Stomach smooth muscle (tissue), 2 donors: ENCODE measurements around the gene PLA2G2C.
"Not testable (repeated sequence)": the region's sequence is repeated elsewhere in the genome, so short reads cannot be mapped to it uniquely, and the experiment has no call there.

Experiments used
- H3K27ac ChIP-seq: one replicate; pipeline ENCODE4 v1.7.0; 2013; ENCODE audit warnings: mild to moderate bottlenecking, low read length, inconsistent platforms
- H3K27me3 ChIP-seq, 2 donors: one replicate each; pipeline ENCODE4 v1.7.0; 2013; ENCODE audit warnings: low read length in 2 of 2; ENCODE audit not compliant: insufficient read depth in 2 of 2, control insufficient read depth in 1 of 2
- H3K36me3 ChIP-seq, 2 donors: one replicate each; pipeline ENCODE4 v1.7.0; 2013; ENCODE audit warnings: low read length in 2 of 2; ENCODE audit not compliant: control insufficient read depth in 2 of 2, insufficient read depth in 2 of 2
- H3K4me1 ChIP-seq: one replicate; pipeline ENCODE4 v1.7.0; 2013; ENCODE audit warnings: low read length; ENCODE audit not compliant: control insufficient read depth, insufficient read depth
- H3K4me3 ChIP-seq, 2 donors: one replicate each; pipeline ENCODE4 v1.7.0; 2013; ENCODE audit warnings: low read length in 2 of 2
- H3K9ac ChIP-seq, 2 donors: one replicate each; pipeline ENCODE4 v1.7.0; 2013; ENCODE audit warnings: low read length in 2 of 2, mild to moderate bottlenecking in 1 of 2
- H3K9me3 ChIP-seq, 2 donors: one replicate each; pipeline ENCODE4 v1.7.0; 2013; ENCODE audit warnings: low read length in 2 of 2; ENCODE audit not compliant: control insufficient read depth in 2 of 2
- donor health status: healthy.
- donor health status: Pancreatic carcinoma.

The PLA2G2C gene

DNA sequence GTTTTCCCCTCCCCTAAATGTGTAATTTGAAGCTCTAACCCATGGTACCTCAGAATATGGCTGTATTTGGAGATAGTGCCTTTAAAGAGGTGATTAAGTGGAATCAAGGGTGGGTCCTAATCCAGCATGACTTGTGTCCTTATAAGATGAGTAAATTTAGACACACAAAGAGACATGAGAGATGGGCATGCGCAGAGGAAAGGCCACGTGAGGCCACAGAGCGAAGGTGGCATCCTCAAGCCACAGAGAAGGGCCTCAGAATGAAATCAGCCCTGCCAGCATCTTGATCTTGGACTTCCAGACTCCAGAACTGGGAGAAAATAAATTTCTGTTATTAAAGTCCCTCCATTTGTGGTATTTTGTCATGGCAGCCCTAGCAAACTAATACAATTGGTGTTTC, 50.1 kb downstream of the PLA2G2C start:
- Histone ChIP-seq H3K36me3 (no peaks in the 10 kb centered on the region), H3K27me3 (peaks cover 20 to 25% of the 10 kb centered on the region in 2 donors), H3K4me3 (no peak overlapping the region), H3K4me1 (no peaks in the 10 kb centered on the region), H3K9me3 (no peaks in the 10 kb centered on the region), H3K9ac (no peak overlapping the region), H3K27ac (no peak overlapping the region)

DNA sequence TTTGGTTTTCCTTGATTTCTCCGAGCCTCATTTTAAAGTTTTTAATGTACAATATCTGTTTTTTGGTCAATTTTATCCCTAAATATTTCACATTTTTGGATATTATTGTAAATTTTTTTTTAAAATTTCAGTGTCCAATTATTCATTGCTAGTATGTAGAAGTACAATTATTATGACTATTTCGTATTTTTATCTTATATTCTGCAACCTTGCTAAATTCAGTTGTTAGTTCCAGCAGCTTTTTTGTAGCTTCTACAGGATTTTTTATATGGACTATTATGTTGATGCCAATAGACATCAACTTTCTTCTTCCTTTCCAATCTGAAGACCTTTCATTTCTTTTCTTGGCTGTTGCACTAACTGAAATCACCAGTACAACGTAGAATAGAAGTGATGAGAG, 51.3 kb downstream of the PLA2G2C start:
- no peak overlapping the region for H3K27ac ChIP-seq
- no peak overlapping the region for H3K9ac ChIP-seq
- no peaks in the 10 kb centered on the region for H3K36me3 ChIP-seq
- peaks cover 12 to 25% of the 10 kb centered on the region in 2 donors for H3K27me3 ChIP-seq
- no peaks in the 10 kb centered on the region for H3K9me3 ChIP-seq
- no peak overlapping the region for H3K4me3 ChIP-seq
- H3K4me1 ChIP-seq: no peaks in the 10 kb centered on the region

DNA sequence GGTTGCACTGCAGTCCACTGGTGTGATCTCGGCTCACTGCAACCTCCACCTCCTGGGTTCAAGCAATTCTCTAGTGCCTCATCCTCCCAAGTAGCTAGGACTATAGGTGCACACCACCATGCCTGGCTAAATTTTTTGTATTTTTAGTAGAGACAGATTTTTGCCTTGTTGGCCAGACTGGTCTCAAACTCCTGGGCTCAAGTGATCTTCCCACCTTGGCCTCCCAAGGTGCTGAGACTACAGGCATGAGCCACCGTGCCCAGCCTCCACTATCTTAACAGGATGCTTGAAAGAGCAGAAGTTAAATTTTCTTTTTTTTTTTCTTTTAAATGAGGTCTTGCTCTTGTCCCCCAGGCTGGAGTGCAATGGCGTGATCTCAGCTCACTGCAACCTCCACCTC, 55.8 kb downstream of the PLA2G2C start:
- not testable (repeated sequence) for H3K4me1 ChIP-seq, H3K36me3 ChIP-seq, H3K27ac ChIP-seq, H3K4me3 ChIP-seq, H3K9me3 ChIP-seq, H3K27me3 ChIP-seq, H3K9ac ChIP-seq

DNA sequence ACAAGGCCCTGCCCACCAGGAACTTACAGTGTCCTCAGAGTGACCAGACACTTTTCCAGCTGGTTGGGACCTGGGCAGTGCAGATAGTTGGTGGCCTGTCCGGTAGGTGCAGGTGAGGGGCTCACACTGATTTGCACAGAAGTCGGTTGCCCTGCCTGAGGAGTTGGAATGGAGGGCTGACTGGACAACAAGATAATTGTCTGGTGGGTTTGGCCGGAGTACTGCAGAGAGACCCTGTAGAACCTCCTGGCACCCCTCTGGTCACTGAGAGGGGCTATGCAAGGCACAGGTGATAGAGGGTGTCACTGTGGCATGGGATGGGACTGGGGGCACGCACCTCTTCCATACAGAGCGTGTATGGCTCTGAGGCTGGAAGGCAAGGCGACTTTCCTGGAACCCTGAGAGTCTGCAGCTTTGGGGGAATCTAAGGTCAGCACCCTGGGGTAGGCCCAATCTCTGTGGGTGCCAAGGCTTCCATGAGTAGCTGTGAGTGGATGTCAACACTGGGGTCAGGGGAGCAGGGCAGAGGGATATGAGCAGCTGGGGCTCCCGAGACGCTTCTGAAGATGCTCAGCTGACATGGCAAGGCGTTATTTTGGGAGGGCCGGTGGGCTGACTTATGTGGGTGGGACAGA, 59.4 kb downstream of the PLA2G2C start:
- no peaks in the 10 kb centered on the region for H3K9me3 ChIP-seq
- no peaks in the 10 kb centered on the region for H3K36me3 ChIP-seq
- H3K4me1 ChIP-seq: peaks cover 3% of the 10 kb centered on the region
- H3K9ac ChIP-seq: no peak overlapping the region
- H3K27me3 ChIP-seq: no peaks in the 10 kb centered on the region
- no peak overlapping the region for H3K4me3 ChIP-seq
- no peak overlapping the region for H3K27ac ChIP-seq

DNA sequence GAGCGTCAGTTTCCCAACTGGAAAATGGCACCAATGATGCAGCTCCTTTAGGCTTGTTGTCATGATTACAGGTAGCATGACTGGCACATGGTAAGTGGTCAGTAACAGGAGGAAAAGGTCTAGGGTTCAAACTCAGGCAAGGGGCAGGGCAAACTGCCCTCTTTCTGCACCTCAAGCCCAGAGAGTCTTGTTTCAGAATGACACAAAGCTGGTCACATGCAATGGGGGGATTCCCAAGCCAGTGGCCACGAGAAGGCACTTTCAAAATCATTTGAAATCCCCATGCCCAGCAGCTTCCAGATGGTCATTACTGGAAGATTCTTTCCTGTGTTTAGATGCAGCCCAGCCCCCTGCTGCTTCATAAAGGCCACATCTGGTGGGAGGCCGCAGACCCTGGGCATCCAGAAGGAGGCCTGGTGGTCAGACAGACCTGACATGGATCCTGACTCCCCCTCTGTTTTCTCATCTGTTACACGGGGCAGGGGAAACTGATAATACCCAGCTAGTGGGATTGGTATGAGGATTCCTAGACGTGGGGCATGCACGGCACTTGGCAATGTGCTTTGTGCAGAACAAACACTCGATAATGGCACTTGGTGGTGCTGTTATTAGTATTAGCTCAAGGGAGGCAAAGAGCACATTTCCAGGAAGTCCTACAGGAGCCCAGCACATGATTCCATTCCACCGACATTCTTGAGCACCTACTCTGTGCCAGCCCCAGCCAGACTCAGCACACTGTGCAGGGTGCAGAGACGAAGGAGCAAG, 60.1 kb downstream of the PLA2G2C start:
- Histone ChIP-seq H3K27ac (no peak overlapping the region), H3K27me3 (no peaks in the 10 kb centered on the region), H3K4me3 (no peak overlapping the region), H3K9me3 (no peaks in the 10 kb centered on the region), H3K36me3 (no peaks in the 10 kb centered on the region), H3K9ac (no peak overlapping the region), H3K4me1 (peaks cover 3% of the 10 kb centered on the region)

DNA sequence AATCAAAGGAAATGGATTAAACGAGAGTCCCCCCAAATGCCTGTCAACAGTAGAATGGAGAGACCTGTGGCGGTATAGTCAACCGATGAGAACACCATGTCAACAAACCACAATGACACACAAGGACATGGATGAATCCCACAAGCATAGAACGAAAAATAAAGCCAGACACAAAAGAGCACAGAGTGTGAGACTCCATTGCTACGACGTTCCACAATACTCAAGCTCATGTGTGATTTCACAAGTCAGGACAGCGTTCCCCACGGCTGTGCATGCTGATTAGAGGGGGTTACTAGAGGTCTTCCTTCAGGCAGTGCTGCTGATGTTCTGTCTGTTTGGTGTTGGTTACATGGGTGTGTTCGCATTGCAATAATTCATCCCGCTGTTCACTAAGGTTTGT, 61.2 kb downstream of the PLA2G2C start:
- H3K9ac ChIP-seq: no peak overlapping the region
- H3K36me3 ChIP-seq: no peaks in the 10 kb centered on the region
- peaks cover 3% of the 10 kb centered on the region for H3K4me1 ChIP-seq
- no peak overlapping the region for H3K4me3 ChIP-seq
- no peaks in the 10 kb centered on the region for H3K27me3 ChIP-seq
- H3K9me3 ChIP-seq: no peaks in the 10 kb centered on the region
- no peak overlapping the region for H3K27ac ChIP-seq

DNA sequence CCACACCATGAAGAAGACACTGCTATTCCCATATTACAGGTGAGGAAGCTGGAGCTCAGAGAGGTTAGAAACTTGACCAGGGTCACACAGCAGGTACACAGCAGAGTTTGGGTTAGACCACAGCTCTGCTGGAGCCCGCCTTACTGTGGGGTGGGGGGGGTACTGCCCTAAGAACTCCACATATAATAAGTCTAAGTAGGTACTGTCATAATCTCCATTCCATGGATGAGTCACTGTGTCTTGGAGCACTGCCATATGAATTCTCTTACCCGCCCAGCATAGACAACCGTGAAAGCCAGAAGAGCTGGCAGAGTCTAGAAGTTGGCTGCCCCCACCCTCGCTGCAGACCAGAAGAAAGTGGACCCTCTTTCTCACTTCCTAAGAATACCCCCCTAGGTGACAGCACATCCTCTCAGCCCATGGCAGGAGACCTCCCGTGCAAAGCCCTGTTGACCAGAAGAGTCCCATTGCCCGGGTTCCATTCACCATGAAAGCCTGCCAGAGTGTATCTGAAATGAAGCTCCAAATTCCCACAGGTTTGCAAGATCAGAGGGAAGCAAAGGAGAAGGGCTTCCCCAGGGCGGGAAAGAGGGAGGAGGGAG, 61.8 kb downstream of the PLA2G2C start:
- no peaks in the 10 kb centered on the region for H3K9me3 ChIP-seq
- no peak overlapping the region for H3K27ac ChIP-seq
- H3K4me3 ChIP-seq: no peak overlapping the region
- H3K36me3 ChIP-seq: no peaks in the 10 kb centered on the region
- peaks cover 3% of the 10 kb centered on the region for H3K4me1 ChIP-seq
- H3K27me3 ChIP-seq: no peaks in the 10 kb centered on the region
- no peak overlapping the region for H3K9ac ChIP-seq

DNA sequence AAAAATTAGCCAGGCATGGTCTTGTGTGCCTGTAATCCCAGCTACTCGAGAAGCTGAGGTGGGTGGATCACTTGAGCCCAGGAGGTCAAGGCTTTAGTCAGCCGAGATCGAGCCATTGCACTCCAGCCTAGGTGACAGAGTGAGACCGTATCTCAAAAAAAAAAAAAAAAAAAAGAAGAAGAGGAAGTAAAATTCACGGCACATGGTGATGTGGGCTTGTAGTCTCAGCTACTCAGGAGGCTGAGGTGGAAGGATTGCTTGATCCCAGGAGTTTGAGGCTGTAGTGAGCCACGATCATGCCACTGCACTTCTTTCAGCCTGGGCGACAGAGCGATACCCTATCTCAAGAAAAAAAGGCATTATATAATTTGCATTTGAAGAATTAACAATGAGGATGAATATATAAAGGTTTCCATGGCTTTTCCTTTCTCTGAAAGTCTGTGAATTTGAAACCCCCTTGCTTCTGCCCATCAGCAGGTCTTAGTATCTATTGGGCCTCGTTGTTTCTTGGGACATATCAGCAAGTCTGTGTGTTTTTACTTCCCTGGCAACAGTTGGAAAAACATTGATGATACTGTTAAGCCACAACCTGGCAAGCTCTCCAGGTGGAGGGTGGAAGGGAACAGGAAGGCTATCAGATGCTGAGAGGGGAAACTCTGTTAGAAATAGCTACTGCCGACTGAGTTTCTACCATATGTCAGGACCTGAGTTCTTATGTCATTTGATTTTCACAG, 62.4 kb downstream of the PLA2G2C start:
- Histone ChIP-seq H3K27ac (no peak overlapping the region), H3K36me3 (no peaks in the 10 kb centered on the region), H3K9me3 (no peaks in the 10 kb centered on the region), H3K4me3 (no peak overlapping the region), H3K9ac (no peak overlapping the region), H3K27me3 (no peaks in the 10 kb centered on the region), H3K4me1 (peaks cover 3% of the 10 kb centered on the region)

DNA sequence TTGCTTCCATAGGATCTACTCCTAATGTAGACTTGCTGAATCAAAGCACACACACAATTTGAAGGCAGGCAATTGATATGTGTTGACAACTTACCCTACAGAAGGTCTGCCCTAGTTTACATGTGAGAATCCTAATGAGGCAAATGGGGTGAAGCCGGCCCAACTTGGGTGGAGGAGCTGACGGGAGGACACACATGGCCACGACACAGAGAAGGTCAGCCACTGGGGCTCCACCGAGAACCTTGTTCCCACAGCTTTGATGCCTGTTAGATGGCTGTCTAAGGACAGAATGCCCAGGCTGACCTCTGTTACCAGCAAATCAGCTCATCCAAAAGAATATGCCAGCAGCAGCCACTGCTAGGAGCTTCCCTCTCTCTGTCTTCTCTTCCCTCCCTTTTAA, 65.5 kb downstream of the PLA2G2C start:
- peaks cover 3% of the 10 kb centered on the region for H3K4me1 ChIP-seq
- no peak overlapping the region for H3K9ac ChIP-seq
- no peaks in the 10 kb centered on the region for H3K36me3 ChIP-seq
- no peaks in the 10 kb centered on the region for H3K9me3 ChIP-seq
- H3K4me3 ChIP-seq: no peak overlapping the region
- no peak overlapping the region for H3K27ac ChIP-seq
- peaks cover 0 to 3% of the 10 kb centered on the region in 2 donors for H3K27me3 ChIP-seq

DNA sequence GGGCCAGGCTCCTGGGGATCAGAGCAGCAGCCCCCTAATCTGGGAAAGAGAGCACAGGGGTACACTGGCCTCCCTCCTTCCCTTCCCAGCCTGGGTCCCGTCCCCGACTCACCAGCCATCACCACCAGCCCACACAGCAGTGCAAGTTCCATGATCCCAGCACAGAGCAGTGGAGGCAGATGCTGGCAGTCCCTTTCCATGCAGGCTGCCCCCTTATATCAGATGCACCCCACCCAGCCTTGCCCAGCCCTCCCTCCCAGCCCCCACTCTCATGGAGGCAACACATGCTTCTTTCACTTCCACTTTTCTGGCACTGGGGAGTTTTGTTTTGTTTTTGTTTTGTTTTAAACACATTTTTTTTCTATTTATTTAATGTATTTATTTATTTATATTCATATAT, 67.0 kb downstream of the PLA2G2C start, which contains the start of gene PLA2G2D:
Gene PLA2G2D (minus strand): TSS at position 190 of the 400 bp plus-strand sequence. CDS start 38 bp downstream, at position 152.
- peaks cover under 1% of the 10 kb centered on the region for H3K4me1 ChIP-seq
- H3K27me3 ChIP-seq: peaks cover 0 to 7% of the 10 kb centered on the region in 2 donors
- H3K27ac ChIP-seq: no peak within 1 kb of the TSS
- no peak within 1 kb of the TSS for H3K4me3 ChIP-seq
- no peaks in the 10 kb centered on the region for H3K9me3 ChIP-seq
- no peak within 1 kb of the TSS for H3K9ac ChIP-seq
- no peaks in the 10 kb centered on the region for H3K36me3 ChIP-seq
